NOMO-1 treated with DMSO at 0.1 percent for 48 hours (cell line): ENCODE data around the gene DYNLL1.
"Not testable (repeated sequence)": the region's sequence is repeated elsewhere in the genome, so short reads cannot be mapped to it uniquely, and the experiment has no call there.

Experiments
- DNase-seq: peaks from one replicate; lab custom pipeline; 2025; ENCODE audit not compliant: unreplicated experiment; lab: John Stamatoyannopoulos, UW

The DYNLL1 gene

DNA sequence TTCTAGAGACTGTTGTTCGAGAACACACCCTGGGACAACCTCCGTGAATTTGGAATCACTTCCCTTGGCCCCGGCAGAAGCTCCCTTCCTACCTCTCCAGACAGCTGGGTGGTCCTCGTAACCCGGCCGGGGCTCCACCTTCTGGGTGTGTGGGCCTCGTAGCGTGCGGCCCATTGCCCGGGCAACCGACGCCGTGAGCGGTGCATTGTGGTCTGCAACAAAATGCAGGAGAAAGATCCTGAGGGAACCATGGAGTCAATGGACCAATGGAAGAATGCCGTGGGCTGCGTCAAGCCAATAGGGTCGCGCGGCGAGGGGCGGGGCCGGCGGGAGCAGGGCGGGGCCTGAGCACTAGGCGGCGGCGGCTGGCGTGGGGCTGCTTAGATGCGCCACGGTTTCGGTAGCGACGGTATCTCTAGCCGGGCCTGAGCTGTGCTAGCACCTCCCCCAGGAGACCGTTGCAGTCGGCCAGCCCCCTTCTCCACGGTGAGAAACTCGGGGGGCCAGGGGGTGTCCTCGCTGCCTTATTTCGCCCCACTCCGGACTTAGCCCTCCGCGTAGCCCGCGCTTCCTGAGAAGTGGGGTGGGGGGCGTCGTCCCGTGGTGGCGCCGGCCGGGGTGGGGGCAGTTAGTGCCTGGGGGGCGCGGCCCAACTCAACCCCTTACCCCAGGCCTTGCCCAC, at the start of gene DYNLL1:
Gene DYNLL1, plus strand, starts transcription at position 383 of the 682 bp plus-strand sequence. CDS start 309 bp downstream, outside the sequence.
- DNase-seq = peak; percentile 90

DNA sequence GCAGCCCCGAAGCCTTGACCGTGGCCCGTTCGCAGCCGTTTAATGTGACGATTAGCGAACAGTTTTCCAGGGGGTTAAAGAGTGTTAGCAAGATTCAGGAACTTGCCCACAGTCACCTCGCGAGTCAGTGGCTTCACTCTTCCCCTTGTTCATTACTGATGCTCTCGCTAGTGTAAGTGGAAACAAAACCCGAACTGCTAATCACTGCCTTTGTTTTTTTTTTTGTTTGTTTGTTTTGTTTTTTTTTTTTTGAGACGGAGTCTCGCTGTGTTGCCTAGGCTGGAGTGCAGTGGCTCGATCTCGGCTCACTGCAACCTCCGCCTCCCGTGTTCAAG, 49.1 kb upstream of the DYNLL1 start:
- not testable (repeated sequence) for DNase-seq

DNA sequence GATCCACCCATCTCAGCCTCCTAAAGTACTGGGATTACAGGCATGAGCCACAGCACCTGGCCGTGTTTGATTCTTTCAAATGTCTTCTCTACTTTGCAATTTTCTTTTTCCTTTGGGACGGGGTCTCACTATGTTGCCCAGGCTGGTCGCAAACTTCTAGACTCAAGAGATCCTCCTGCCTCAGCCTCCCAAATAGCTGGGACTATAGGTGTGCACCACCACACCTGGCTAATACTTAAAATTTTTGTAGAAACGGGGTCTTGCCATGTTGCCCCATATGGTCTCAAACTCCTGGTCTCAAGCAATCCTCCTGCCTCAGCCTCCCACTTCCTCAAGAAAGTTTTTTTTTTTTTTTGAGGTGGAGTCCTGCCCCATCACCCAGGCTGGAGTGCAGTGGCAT, 47.9 kb upstream of the DYNLL1 start:
- DNase-seq = no peak

DNA sequence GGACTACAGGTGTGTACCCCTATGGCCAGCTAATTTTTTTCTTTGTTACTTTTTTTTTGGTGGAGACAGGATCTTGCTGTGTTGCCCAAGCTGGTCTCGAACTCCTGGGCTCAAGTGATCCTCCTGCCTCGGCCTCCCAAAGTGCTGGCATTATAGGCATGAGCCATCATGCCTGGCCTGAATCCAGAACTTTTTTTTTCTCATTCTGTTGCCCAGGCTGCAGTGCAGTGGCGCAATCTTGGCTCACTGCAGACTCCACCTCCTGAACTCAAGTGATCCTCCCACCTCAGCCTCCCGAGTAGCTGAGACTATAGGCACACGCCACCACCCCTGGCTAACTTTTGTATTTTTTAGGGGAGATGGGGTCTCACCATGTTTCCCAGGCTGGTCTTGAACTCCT, 43.4 kb upstream of the DYNLL1 start:
- not testable (repeated sequence) for DNase-seq

DNA sequence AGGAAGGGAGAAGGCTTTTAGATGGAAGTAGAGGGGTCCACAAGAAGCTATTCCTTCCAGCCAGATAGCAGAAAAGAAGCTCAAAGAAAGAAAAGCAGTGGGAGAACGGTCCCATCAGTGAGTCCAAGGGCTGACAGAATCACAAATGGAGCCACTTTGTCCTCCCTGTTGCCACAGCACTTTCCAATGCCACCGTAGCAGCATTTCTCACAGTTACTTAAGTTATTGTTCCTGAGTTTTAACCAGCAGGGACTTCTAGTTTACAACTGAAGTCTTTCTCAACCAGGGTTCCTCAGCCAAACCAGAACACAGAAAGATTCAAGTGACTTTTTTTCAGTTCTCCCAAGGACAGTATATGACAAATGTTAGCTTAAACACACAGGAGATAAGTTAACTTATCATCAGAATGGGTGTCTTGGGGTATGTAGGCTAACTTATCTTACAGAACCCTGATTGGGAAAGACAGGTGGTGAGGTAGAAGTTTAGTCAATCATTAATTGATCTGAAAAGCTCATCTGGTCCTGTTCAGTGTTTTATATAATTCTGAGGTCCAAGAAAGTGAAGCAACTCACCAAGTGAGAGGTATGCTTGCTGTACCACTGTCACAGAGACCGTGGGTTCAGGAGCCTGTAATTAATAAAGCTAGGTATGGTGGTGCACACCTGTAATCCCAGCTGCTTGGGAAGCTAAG, 42.7 kb upstream of the DYNLL1 start:
- no peak for DNase-seq

DNA sequence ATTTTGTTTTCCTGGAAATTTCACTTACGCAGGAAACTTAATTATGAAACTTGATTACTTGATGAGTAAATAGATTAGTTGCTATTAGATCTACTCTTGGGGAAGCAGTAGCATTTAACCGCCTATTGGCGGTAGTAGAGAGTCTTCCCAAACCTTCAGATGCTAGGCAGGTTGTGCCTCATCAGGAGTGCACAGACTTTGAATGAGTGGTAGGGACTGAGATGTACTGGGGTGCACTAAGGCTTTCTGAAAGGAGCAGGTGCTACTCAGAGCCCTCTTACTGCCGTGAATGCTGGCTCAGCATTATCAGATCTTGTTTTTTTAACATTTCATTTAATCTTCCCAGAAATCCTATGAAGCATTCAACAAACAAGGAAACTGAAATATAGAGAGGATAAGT, 41.9 kb upstream of the DYNLL1 start:
- peak; percentile 37 for DNase-seq

DNA sequence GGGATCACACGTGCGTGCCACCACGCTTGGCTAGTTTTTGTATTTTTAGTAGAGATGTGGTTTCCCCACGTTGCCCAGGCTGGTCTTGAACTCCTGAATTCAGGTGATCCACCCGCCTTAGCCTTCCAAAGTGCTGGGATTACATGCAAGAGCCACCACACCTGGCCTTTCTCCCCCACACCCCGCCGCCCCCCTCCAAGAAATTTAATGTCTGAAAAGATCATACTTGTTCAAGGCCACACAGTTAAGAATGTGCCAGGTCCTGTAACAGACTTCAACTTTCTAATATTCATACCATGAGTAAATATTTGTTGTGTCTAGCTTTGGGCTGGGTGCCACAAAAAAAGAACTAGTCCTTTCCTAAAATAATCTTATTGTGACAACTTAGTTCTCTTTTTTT, 40.6 kb upstream of the DYNLL1 start:
- no peak for DNase-seq

DNA sequence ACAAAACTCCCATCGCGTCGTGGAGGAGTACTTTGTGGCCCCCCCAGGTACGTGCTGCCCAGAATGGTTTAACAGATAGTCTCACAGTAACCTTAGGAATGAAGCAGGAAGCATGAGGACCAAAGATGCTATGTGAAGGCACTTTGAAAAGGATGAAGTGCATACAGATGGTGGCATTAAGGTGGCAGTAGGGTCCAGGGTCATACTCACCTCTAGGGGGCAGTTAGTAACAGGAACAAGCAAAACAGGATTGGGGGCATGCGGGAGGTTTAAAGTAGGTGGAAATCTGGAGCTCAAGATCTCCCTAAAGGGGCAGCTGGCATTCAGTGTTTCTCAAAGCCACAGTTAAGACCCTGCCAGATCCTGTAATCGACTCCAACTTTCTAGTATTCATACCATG, 38.8 kb upstream of the DYNLL1 start:
- DNase-seq = no peak

DNA sequence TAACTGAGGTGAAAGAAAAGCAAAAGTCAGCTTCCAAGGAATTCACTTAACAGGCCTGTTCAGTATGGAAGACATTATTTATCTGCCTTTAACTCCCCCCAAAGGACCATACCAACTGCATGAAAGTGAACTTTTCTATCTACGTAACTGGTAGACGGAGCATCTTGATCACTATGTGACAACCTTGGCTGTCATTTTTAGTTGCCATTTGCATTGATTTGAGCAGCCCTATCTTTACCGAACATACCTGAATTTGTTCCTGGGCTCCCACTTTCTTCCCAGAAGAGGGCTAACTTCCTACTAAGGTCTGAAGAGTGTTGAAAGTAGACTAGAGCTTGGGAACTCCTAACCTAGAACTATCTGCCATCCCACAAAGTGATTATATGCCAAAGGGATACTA, 35.8 kb upstream of the DYNLL1 start:
- no peak for DNase-seq

DNA sequence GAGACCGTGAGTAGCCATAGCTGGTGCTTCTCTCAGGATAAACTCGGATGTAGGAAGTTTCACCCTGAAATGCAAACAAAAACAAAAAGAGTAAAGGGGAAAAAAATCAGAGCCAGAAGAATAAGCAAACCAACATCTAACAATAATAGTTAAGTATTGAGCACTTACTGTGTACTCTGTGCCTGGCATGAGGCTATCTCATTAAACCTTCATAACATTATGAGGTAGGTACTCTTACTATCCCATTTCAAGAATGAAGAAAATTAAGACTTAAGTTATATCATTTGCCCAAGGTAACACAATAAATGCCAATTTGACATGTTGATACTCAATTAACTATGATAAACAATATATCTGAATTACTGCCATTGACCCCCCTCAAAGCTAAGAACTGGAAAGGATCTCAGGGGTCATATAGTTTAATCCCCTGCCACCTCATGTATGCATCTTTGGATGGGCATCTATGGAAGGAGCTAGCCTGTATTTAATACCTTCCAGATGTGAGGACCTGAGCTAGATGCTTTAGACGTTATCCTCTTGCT, 33.7 kb upstream of the DYNLL1 start:
- DNase-seq = no peak

DNA sequence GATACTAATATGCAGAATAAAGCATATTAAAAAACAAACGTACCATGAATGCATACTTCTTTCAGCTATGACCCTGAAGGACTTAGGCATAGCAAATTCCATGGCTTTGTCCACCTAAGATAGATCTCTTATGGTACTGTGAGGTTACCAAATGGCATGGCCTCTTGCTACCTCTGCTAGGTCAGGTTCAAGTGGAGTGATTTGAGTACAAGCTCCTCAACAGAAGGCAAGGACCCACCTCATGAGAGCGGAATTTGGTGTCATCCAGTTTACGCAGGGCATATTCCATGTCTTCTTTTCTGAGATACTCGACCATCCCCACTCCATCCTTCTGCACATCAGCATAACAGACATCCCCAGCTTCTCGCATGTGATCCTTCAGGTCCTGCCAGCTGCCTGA, 32.2 kb upstream of the DYNLL1 start:
- DNase-seq = no peak

DNA sequence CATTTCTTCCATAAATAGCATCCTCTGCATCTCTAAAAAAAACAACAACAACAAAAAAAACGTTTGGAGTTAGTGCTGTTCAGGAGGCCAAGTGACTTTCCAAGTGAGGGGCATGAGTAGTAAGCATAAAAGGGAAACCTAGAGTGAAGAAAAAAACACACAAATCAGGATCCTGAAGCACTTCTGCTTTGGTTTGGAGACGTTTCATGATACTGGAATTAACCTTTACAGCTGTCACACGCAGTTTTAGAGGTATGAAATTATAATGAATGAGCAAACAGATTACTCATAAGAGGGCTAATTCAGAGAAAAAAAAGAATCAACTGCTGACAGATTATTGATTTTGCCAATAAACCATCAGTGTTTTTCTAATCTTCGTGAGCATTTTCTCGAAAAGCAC, 30.2 kb upstream of the DYNLL1 start:
- no peak for DNase-seq

DNA sequence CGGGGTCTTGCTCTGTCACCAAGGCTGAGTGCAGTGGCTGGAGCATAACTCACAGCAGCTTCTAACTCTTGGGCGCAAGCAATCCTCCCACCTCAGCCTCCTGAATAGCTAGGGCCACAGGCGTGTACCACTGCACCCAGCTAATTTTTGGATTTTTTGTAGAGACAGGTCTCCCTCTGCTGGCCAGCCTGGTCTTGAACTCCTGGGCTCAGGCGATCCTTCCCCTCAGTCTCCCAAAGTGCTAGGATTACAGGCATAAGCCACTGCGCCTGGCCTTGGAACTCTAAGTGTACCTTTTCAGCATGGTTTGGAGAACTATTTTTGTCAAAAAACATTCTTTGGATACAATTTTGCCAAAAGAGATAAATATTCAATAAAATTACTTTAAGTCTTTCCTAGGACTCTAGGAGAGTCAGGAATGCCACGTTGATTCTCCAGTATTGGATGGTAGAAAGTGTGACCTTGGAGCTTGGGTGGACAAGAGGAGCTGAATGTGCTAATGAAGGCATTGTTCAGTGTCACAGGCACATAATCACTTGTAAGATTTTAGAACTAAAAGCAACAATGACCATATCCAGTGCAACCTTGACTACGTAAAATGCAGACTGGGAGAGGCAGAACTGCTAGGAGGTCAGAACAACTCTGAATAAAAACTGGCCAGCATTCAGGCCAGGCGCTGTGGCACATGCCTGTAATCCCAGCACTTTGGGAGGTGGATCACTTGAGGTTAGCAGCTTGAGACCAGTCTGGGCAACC, 29.2 kb upstream of the DYNLL1 start:
- DNase-seq = peak; percentile 36

DNA sequence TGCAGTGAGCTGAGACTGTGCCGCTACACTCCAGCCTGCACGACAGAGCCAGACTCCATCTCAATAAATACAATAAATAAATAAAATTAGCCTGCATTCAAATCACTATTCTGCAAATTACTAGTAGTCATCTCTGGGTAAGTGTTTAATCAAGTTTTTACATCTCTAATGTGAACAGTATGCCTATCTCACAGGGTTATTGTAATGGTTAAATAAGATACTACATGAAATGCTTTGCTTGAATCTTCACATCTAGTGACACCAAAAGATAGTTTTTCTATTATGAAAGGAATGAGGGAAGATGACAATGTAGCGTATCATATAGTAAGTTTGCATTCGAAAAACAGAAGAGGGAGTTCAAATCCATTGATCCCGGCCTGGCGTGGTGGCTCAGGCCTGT, 28.5 kb upstream of the DYNLL1 start:
- DNase-seq = no peak

DNA sequence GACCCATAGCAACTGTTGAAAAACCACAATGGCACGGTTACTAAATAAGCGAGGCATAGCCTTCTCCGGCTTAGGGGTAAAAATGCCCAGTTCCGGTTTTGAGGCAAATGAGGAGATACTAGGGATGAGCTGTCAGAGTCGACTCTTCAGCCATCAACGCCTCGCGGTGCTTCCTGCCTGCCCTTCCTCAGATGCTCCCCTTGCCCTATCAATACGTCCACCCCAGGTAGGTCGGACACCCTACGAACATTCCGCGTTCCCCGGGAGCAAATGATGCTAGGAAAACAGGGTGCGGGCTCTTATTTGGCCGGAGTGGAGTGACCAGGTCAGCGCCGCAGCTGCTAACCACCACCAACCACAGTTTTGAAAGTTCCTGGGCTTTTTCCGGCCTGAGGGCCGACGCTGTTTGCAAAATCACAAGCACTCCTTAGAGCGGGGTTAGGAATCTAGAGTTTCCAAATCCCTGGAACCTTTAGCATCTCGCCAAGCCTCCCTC, 27.5 kb upstream of the DYNLL1 start:
- DNase-seq = peak; percentile 57

DNA sequence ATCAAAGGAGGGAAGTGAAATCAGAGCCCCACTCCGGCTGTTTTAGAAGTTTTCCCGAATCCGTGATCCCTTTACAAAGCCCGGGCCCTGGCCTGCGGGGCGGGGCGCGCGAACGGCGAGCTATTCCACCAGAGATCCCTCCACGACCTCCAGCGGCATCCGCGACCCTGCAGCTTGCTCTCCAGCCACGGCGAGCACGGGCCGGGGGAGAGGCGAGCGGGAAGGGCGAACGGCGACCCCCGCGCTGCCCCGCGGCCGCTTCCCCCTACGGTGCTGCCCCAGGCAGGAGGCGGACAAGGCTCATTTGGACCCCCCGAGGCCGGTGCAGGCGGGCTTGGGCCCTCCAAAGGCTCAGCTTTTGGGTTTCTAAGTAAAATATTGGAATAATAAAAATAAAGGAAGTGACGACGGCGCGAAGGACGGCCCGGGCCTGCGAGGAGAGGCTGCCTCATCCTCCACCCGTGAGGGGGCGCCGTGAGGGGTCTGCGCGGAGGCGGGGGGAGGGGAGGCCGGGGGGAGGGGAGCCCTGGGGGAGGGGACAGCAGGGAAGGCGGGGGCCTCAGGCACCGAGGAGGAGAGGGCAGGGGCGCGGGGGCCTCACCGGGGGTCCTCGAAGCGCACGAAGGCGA, 27.0 kb upstream of the DYNLL1 start:
- peak; percentile 35 for DNase-seq

DNA sequence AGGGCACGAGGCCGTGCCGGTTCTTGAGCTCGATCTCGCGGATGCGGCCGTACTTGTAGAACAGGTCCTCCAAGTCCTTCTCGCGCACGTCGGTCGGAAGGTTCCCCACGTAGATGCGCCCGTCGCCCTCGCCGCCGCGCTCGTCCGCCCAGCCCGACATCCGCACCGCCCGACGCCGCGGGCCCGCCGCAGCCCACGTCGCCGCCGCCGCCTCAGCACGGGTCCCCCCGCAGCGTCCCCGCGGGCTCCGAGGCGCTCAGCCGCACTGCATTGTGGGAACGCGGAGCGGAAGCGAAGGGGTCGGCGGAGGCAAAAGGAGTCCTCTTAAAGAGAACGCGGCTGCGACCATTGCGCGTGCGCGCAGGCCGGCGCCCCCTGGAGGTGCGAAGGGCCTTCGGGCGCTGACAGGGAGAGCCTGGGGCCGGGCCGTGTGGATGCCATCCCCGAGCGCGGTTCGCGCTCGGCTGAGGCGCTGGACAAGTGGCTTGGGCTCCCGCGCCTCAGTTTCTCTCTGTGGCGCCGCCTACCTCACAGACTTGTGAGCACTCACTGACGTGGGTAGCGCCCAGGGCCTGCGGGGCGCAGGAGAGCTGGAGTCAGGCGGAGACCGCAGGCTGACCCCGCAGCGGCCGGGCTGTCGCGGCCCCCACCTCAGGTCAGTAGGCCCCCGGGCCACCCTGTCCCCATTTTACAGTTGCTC, 26.3 kb upstream of the DYNLL1 start, which contains the start of gene SRSF9:
Gene SRSF9, minus strand, starts transcription at position 299 of the 700 bp plus-strand sequence. Its CDS starts 139 bp downstream, at position 160.
- peak; percentile 95 for DNase-seq

DNA sequence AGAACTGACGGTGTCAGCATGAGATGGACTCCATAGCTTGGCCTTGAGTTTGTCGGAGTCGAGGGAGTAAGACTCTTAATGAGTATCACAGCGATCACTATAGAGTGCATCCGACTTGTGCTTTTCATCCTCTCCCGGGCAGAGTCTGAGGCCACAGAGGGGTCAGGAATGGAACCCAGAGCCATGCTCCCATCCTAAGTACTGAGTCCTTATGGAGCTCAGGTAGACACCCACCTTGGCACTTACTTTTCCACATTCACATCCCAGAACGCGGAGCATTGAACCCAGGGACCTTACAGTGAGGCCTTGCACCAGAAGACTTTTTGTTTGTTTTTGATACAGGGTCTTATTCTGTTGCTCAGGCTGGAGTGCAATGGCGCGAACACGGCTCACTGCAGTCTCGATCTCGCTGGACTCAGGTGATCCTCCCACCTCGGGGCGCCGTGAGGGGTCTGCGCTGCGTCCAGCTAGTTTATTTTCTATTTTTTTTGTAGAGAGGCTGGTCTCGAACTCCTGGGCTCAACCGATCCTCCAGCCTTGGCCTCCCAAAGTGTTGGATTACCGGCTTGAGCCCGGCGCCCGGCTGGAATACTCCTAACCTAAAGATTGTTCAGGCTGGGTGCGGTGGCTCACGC, 25.6 kb upstream of the DYNLL1 start:
- DNase-seq = no peak

DNA sequence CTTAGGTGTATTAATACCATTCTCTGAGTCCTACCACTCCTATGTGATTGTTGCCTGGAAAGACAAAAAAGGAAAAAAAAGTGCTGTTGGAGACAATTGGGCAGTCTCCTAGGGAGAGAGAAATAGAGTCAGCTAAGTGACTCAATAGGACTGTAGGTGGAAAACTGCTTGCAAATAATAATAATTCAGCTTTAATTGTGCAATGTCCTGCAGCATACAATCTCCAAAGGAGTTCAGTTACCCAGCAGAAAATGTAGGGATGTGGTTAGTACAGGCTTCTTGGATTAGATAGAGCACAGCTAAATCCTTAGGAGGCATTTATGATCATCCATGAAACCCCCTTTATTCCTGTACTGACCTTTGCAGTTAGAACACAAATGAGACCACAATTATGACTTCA, 23.4 kb upstream of the DYNLL1 start:
- DNase-seq = no peak
